Measurements from ENCODE around the gene TMEM271. TPM values are rescaled to one million over a fixed set of nuclear protein-coding genes. Genes with fewer than 3 reads are reported as not detected.

TMEM271 gene
- total and polyA plus RNA-seq, 9 donors: 0.04 to 0.32 (median 0.08) TPM; not detected in 6

DNA sequence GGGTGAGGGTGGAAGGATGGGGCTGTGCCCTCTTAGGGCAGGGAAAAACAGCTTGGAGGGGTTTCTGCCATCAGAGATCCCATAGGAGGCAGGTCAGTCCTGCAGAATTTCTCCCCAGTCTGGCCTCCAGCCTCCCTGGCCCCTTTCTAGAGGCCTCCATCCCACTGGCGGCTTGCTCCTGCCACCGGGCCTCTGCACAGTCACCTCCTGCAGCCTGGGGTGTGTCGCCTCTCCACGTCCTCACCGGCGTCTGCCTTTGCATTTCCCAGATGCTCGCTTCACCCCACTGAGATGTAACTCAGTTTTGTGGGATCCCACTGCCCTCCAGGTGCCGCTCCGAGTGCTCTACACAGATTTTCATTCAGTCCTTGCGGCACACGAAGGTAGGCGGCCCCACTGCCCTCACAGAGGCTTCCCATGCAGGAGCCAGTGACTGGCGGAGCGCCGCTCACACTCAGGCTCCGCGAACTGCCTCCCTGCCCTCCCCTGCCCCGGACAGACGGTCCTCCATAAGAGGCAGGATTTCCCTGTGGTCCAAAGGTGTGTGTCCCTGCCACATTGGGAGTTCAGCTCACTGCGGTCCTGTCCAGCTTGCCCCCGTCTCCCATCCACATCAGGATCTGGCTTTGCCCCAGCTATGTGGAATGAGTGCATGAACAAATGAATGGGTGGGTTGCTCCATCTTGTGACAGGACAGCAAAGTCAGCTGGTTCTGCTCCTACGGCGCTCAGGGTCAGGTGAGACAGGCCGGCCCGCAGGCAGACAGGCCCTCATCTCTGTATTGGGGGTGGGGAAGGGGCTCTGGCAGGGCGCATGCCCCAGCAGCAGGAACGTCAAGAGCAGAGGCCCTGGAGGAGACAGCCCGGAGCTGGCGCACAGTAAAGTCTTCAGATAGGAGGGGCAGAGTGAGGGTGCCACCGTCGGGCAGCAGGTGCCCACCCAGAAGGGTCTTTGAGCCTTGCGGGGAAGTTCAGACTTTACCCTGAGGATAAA is 2.7 kb upstream of the TMEM271 start:
- H3K4me3 ChIP-seq (ENCODE audit: low read length): no peak overlapping the region
- no peak overlapping the region for H3K27ac ChIP-seq (ENCODE audit: low read length)
- no peak for DNase-seq
- peaks cover 3% of the 10 kb centered on the region for H3K4me1 ChIP-seq (ENCODE audit: control insufficient read depth, insufficient read depth, low read length)
- H3K9me3 ChIP-seq (replicated peaks; ENCODE audit: control insufficient read depth, low read depth, low read length): no peaks in the 10 kb centered on the region
- 13% methylated on average over 29 of the region's 32 CpGs for WGBS (ENCODE audit: insufficient coverage)
- H3K36me3 ChIP-seq (ENCODE audit: control insufficient read depth, insufficient read depth, low read length): no peaks in the 10 kb centered on the region
- H3K27me3 ChIP-seq (ENCODE audit: control insufficient read depth, insufficient read depth, low read length): peaks cover 51% of the 10 kb centered on the region

DNA sequence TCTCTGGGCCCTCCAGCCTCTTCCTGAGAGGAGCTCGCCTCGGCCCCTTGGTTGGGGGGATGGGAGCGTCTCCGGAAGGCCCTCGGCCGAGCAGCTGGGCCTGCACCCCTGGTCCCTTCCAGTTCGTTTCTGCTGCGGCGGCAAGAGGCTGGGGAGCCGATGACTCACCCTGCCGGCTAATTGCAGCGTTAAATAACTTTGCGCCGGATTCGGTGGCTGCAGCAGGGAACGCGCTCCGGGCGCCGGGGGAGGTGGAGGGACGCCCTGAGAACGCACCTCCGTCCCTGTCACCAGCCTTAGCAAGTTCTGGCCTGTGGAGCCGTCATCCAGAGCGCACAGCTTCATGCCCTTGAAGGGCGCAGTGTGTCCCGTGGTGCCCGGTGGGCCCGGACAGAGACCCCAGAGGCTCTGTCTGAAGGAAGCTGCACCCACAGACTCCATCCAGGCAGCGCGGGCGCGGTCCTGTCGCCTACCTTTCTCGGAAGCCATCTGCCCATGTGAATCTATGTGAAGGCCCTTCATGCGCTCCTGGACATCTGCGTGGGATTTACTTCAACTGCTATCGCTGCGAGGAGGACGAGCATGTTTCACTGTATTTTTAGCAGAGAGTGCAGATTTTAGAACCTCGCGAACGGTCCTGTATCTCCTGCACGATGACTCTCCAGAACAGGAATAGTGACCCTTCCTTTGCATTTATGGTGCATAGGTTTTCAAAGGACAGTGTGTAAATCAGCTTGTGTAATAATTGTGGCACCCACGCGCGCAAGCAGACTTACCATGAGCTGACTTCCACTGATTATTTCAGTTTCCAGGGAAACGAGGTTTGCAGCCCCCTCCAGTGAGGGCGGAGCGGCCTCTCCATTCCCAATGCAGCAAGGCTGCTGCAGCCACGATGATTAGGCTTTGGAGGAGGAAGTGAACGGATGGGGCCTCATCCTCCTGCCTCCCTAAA is 1.7 kb upstream of the TMEM271 start:
- DNase-seq: no peak
- H3K27me3 ChIP-seq (ENCODE audit: control insufficient read depth, insufficient read depth, low read length): peaks cover 59% of the 10 kb centered on the region

DNA sequence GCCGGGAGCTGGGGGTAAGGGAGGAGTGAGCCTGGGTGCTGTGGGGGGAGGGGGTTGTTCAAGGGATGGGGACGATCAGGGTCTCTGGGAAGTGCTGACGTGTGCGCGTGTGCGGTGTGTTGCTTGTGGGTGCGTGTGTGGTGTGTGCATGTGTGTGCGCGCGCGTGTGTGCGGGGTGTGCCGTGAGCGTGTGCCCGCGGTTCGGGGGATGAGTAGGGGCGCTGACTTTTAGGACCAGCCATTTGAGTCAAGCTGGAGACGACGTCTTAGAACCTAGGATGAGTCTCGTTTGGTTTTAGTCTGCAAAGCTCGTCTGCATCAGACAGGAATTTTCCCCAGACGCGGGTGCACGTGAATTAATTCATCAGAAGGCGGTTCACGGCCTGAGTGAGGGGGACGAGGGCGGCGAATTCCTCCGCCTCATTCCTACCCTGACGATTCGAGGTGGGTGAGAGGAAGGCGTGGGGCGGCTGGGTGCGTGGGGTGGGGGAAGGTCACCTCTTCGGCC is 950 bp upstream of the TMEM271 start:
- H3K27me3 ChIP-seq (ENCODE audit: control insufficient read depth, insufficient read depth, low read length): peaks cover 66% of the 10 kb centered on the region
- WGBS (ENCODE audit: insufficient coverage): 1% methylated on average over 32 of the region's 37 CpGs
- H3K27ac ChIP-seq (ENCODE audit: low read length): no peak overlapping the region
- H3K4me1 ChIP-seq (ENCODE audit: control insufficient read depth, insufficient read depth, low read length): peaks cover 3% of the 10 kb centered on the region
- no peaks in the 10 kb centered on the region for H3K9me3 ChIP-seq (replicated peaks; ENCODE audit: control insufficient read depth, low read depth, low read length)
- no peak for DNase-seq
- no peak overlapping the region for H3K4me3 ChIP-seq (ENCODE audit: low read length)
- no peaks in the 10 kb centered on the region for H3K36me3 ChIP-seq (ENCODE audit: control insufficient read depth, insufficient read depth, low read length)

More for the DNA sequence above, 1.7 kb upstream of the TMEM271 start:
- no peaks in the 10 kb centered on the region for H3K9me3 ChIP-seq (replicated peaks; ENCODE audit: control insufficient read depth, low read depth, low read length)
- no peaks in the 10 kb centered on the region for H3K36me3 ChIP-seq (ENCODE audit: control insufficient read depth, insufficient read depth, low read length)
- WGBS (ENCODE audit: insufficient coverage): 1% methylated on average over 44 of the region's 52 CpGs
- no peak overlapping the region for H3K4me3 ChIP-seq (ENCODE audit: low read length)
- peaks cover 3% of the 10 kb centered on the region for H3K4me1 ChIP-seq (ENCODE audit: control insufficient read depth, insufficient read depth, low read length)
- H3K27ac ChIP-seq (ENCODE audit: low read length): no peak overlapping the region

DNA sequence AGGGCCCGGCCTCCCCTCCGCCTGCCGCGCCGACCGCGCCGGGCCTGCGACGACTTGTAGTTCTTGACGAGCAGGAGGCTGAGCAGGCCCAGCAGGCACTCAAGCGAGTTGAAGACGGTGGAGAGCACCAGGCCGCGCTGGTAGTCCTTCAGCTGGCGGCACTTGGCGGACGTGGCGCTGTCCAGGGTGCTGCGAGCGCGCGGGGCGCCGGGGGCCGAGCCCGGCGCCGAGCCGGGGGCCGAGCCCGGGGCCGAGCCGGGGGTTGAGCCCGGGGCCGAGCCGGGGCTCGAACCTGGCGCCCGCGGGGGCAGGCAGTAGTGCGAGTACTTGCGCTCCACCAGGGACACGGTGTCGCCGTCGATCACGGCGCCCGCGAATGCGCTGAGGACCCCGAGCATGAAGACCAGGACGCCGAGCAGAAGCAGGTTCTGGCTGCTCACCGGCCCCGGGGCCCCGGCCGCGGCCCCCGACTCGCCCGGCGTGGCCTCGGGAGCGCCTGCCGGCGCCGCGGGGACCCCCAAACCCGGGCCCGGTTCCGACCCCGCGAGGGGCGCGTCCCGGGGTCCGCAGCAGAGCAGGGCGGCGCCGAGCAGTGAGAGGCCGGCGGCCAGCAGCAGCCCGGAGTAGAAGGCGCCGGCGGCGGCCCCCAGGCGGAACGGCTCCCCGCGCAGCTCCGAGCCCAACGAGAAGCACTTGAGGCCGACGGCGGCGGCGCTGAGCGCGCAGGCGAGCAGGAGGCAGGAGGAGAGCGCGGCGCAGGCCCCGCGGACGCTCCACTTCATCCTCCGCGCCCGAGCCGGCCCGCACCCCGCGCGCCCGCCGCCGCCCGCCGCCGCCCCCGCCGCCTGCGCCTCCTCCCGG is 584 bp downstream of the TMEM271 start:
- H3K27me3 ChIP-seq (ENCODE audit: control insufficient read depth, insufficient read depth, low read length): peaks cover 67% of the 10 kb centered on the region
- no peak overlapping the region for H3K4me3 ChIP-seq (ENCODE audit: low read length)
- WGBS (ENCODE audit: insufficient coverage): under 1% methylated on average over 115 of the region's 127 CpGs
- peaks cover 3% of the 10 kb centered on the region for H3K4me1 ChIP-seq (ENCODE audit: control insufficient read depth, insufficient read depth, low read length)
- no peak overlapping the region for H3K27ac ChIP-seq (ENCODE audit: low read length)
- no peaks in the 10 kb centered on the region for H3K9me3 ChIP-seq (replicated peaks; ENCODE audit: control insufficient read depth, low read depth, low read length)
- H3K36me3 ChIP-seq (ENCODE audit: control insufficient read depth, insufficient read depth, low read length): no peaks in the 10 kb centered on the region
- DNase-seq: peak; percentile 77

DNA sequence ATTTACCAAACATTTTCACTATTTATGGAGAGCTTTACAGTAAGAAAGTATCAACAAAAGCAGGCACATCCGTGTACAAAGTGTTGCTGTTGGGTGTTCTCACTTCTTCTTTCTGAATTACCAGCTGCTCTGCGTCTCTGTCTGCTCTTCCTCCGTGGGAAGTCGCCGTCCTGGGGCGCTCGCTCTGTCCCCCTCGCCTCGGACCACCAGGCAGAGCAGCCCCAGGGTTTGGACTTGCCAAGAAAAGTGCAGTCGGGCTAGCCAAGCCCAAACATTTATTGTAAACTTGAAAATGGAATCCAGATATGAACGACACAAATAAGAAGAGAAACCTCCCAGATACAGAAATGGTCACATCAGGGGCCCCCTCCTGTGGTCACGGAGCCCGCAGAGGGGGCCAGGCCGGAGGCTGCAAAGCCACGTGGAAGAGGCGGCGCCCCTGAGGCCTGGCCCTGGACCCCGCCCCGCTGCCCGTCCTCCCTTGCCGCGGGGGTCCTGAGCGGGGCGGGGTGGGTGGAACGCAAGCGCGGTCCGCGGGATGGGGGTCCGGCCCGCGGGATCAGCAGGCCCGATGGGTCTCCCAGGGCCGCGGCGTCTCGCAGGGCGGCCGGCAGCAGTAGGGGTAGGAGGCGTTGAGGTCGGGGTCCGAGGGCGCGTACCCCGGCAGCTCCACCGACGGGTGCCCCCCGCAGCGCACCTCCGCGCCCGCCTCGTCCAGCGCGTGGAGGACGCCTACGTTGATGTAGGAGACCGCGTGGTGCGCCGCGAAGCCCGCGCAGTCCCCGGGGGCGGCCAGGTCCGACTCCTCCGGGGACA is 1.5 kb downstream of the TMEM271 start:
- WGBS (ENCODE audit: insufficient coverage): 4% methylated on average over 62 of the region's 68 CpGs
- no peak overlapping the region for H3K4me3 ChIP-seq (ENCODE audit: low read length)
- no peak for DNase-seq
- H3K27ac ChIP-seq (ENCODE audit: low read length): no peak overlapping the region
- peaks cover 3% of the 10 kb centered on the region for H3K4me1 ChIP-seq (ENCODE audit: control insufficient read depth, insufficient read depth, low read length)
- no peaks in the 10 kb centered on the region for H3K9me3 ChIP-seq (replicated peaks; ENCODE audit: control insufficient read depth, low read depth, low read length)
- no peaks in the 10 kb centered on the region for H3K36me3 ChIP-seq (ENCODE audit: control insufficient read depth, insufficient read depth, low read length)
- peaks cover 66% of the 10 kb centered on the region for H3K27me3 ChIP-seq (ENCODE audit: control insufficient read depth, insufficient read depth, low read length)

DNA sequence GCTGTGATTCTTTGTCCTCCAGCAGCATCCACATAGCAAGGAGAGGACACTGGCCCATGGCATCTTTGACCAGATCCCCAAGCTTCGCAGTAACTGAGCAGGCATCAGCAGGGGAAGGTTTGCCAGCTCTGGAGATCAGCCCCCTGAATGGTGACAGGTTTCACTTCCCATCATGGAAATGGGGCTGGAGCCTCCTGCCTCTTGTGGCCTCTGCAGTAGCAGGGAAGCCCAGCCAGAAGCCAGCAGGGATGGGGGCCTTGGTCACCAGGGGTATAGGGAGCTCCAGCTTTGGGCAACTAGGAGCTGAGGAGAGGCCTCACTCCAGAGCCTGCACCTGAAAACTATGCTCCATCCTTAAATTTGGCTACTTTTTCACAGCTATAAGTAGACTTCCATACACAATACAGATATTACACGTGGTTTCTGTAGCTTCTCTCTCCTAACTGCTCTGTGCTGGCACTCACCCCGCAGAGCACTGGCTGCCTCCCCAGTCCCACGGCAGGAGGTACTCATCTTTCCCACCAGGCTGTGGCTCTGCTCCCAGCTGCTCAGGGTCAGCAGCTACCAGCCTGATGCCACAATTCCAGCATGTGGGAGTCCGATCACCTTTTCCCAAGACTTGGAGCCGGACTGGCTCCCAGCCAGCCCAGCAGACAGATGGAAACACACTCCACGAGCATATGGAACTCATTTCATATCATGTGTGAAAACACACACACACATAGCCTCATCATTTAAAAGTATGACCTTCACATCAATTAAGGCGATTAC is 2.8 kb downstream of the TMEM271 start:
- no peaks in the 10 kb centered on the region for H3K36me3 ChIP-seq (ENCODE audit: control insufficient read depth, insufficient read depth, low read length)
- peaks cover 3% of the 10 kb centered on the region for H3K4me1 ChIP-seq (ENCODE audit: control insufficient read depth, insufficient read depth, low read length)
- DNase-seq: no peak
- no peaks in the 10 kb centered on the region for H3K9me3 ChIP-seq (replicated peaks; ENCODE audit: control insufficient read depth, low read depth, low read length)
- no peak overlapping the region for H3K4me3 ChIP-seq (ENCODE audit: low read length)
- 46% methylated on average over 6 of the region's 8 CpGs for WGBS (ENCODE audit: insufficient coverage)
- no peak overlapping the region for H3K27ac ChIP-seq (ENCODE audit: low read length)
- peaks cover 53% of the 10 kb centered on the region for H3K27me3 ChIP-seq (ENCODE audit: control insufficient read depth, insufficient read depth, low read length)

DNA sequence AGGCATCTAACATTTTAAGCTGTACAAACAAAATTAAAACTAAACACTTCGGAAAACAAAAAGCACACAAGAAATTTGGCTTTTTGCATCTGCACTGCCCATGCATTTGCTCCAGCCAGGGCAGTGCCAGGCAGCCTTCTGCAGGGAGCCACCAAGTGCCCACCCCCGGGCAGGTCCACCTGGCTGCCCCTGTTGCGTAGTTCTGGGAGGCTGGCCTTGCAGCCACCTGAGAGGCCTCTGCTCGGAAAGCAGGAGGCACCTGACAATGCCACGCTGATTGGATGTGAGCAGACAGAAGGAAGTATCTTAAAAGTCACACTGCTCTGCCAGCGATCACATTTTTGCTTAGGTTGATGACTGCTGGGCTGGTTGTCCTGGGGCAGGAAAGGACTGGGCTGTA is 3.5 kb downstream of the TMEM271 start:
- no peak overlapping the region for H3K27ac ChIP-seq (ENCODE audit: low read length)
- no peaks in the 10 kb centered on the region for H3K36me3 ChIP-seq (ENCODE audit: control insufficient read depth, insufficient read depth, low read length)
- no peak overlapping the region for H3K4me3 ChIP-seq (ENCODE audit: low read length)
- WGBS (ENCODE audit: insufficient coverage): 77% methylated on average over 6 of the region's 6 CpGs
- no peaks in the 10 kb centered on the region for H3K9me3 ChIP-seq (replicated peaks; ENCODE audit: control insufficient read depth, low read depth, low read length)
- H3K27me3 ChIP-seq (ENCODE audit: control insufficient read depth, insufficient read depth, low read length): peaks cover 46% of the 10 kb centered on the region
- peaks cover 3% of the 10 kb centered on the region for H3K4me1 ChIP-seq (ENCODE audit: control insufficient read depth, insufficient read depth, low read length)
- no peak for DNase-seq

DNA sequence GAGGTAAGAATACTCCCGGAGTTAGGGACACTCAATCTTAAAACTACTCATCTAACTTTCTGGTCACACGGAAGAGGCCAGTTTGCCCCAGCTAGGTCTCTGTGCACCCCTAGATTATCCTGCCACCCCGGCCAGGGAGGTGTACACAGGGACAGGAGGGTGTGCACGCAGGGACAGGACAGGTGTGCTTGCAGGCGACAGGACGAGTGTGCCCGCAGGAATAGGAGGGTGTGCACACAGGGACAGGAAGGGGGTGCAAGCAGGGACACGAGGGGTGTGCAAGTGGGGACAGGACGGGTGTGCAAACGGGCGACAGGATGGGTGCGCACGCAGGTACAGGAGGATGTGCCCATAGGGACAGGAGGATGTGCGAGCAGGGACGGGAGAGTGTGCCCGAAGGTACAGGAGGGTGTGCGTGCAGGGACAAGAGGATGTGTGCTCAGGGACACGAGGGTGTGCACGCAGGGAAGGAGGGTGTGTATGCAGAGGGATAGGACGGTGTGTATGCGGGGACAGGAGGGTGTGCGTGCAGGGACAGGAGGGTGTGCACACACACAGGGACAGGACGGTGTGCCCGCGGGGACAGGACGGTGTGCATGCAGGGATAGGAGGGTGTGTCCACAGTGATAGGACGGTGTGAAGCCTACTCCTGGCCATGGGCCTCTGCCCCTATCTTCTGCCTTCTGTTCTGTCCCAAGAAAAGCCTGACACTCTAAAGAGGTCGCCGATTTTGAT is 4.1 kb downstream of the TMEM271 start:
- no peak for DNase-seq
- Histone ChIP-seq H3K4me1 (ENCODE audit: control insufficient read depth, insufficient read depth, low read length) (peaks cover 3% of the 10 kb centered on the region), H3K9me3 (replicated peaks; ENCODE audit: control insufficient read depth, low read depth, low read length) (no peaks in the 10 kb centered on the region), H3K36me3 (ENCODE audit: control insufficient read depth, insufficient read depth, low read length) (no peaks in the 10 kb centered on the region), H3K27ac (ENCODE audit: low read length) (no peak overlapping the region), H3K27me3 (ENCODE audit: control insufficient read depth, insufficient read depth, low read length) (peaks cover 40% of the 10 kb centered on the region), H3K4me3 (ENCODE audit: low read length) (no peak overlapping the region)
- 86% methylated on average over 24 of the region's 29 CpGs for WGBS (ENCODE audit: insufficient coverage)
